K562 (cell line): ENCODE measurements around the gene CERS4. TPM values are rescaled to one million over a fixed set of nuclear protein-coding genes. Genes with fewer than 3 reads are reported as not detected.

Experiments used
- CBX5 ChIP-seq: IDR thresholded peaks from 2 replicates; pipeline ENCODE4 v1.6.1; 2014; ENCODE audit warnings: low read depth, borderline replicate concordance
- CEBPZ ChIP-seq: fragments of 150-350 bp; IDR thresholded peaks from 2 replicates; pipeline ENCODE4 v1.6.1; 2014; ENCODE audit warnings: low read depth, mild to moderate bottlenecking, low read length, borderline replicate concordance
- HDAC1 ChIP-seq, 2 experiments: fragments of 450-650 bp; IDR thresholded peaks; 2 replicates each; pipeline ENCODE4 v1.6.1; 2016 to 2017; ENCODE audit warnings: inconsistent platforms in 1 of 2, mild to moderate bottlenecking in 1 of 2, moderate library complexity in 1 of 2
- HNRNPUL1 ChIP-seq: fragments of 200-400 bp; formaldehyde crosslinking; IDR thresholded peaks from 2 replicates; pipeline ENCODE4 v1.6.1; 2017; ENCODE audit warnings: low read length
- MLLT1 ChIP-seq, 2 experiments: fragments of 450-650 bp; IDR thresholded peaks; 2 replicates each; pipeline ENCODE4 v1.6.1; 2016
- NFE2L1 ChIP-seq: fragments of 450-650 bp; IDR thresholded peaks from 2 replicates; pipeline ENCODE4 v1.6.1; 2016; ENCODE audit warnings: missing genetic modification characterization, low read depth, mild to moderate bottlenecking, missing compliant biosample characterization, moderate library complexity, borderline replicate concordance
- NR2F6 ChIP-seq: fragments of 450-650 bp; formaldehyde crosslinking; IDR thresholded peaks from 2 replicates; pipeline ENCODE4 v1.4.0; 2020; ENCODE audit warnings: mild to moderate bottlenecking
- POLR2H ChIP-seq: IDR thresholded peaks from 2 replicates; pipeline ENCODE4 v1.6.1; 2016; ENCODE audit warnings: missing genetic modification characterization, low read depth, mild to moderate bottlenecking, control low read depth, missing compliant biosample characterization, moderate library complexity
- PURB ChIP-seq: sonication (generic); formaldehyde crosslinking; IDR thresholded peaks from 2 replicates; pipeline ENCODE4 v1.9.0; 2021; ENCODE audit warnings: low read depth, mild to moderate bottlenecking, missing genetic modification reagents
- SRSF7 ChIP-seq: fragments of 200-400 bp; formaldehyde crosslinking; optimal IDR thresholded peaks from 2 replicates; pipeline ENCODE3; 2017; ENCODE audit warnings: mild to moderate bottlenecking, low read depth, low read length
- SUPT5H ChIP-seq: fragments of 450-650 bp; IDR thresholded peaks from 2 replicates; pipeline ENCODE4 v1.6.1; 2016
- TGIF2 ChIP-seq: sonication (generic); formaldehyde crosslinking; IDR thresholded peaks from 2 replicates; pipeline ENCODE4 v1.8.1; 2022; ENCODE audit warnings: mild to moderate bottlenecking, missing genetic modification reagents, moderate library complexity
- ZBED1 ChIP-seq: IDR thresholded peaks from 2 replicates; pipeline ENCODE4 v1.6.1; 2014
- ZNF766 ChIP-seq: fragments of 200-800 bp; sonication (Bioruptor generic); conservative IDR thresholded peaks from 2 replicates; pipeline ENCODE4 v1.6.1; 2016; ENCODE audit warnings: missing genetic modification characterization, missing compliant biosample characterization
- ZNF780A ChIP-seq: fragments of 250-450 bp; sonication (Bioruptor Pico); IDR thresholded peaks from 2 replicates; pipeline ENCODE4 v1.5.0; 2021; ENCODE audit warnings: mild to moderate bottlenecking
- polyA plus RNA-seq, 8 experiments: library from polyadenylated mRNA; depleted of rRNA in 4 of 8; stranded (reverse) in 5 of 8; unstranded in 3 of 8; fragments of >200 nt; fragmentation: Nextera tagmentation in 2 of 8; fragmentation: Illumina TruSeq in 1 of 8; extraction: Ambion mirVana in 2 of 8; extraction: Trizol in 1 of 8; gene quantifications; 2 replicates each; pipeline versions ENCODE4 v1.2.1 to v1.2.3, GENCODE V29; 2011 to 2014; ENCODE audit warnings: inconsistent platforms in 1 of 8, missing spikeins in 1 of 8
- total RNA-seq, 7 experiments: library from RNA; depleted of rRNA in 6 of 7; stranded (reverse); fragments of >200 nt in 6 of 7; fragmentation: Illumina TruSeq in 2 of 7; extraction: Trizol in 2 of 7; gene quantifications; 2 replicates each; pipeline versions ENCODE4 v1.2.1 to v1.2.3, GENCODE V29; 2011 to 2021; ENCODE audit warnings: low replicate concordance in 1 of 7
- TF ChIP-seq, protein P1 (sequence below): IDR thresholded peaks from 2 replicates; pipeline ENCODE4 v1.6.1; 2012; ENCODE audit warnings: low read depth, low read length, improper control_type of control experiment, borderline replicate concordance
- TF ChIP-seq, protein P2 (sequence below), 2 experiments: fragments of 450-650 bp in 1 of 2; sonication (generic) in 1 of 2; formaldehyde crosslinking in 1 of 2; IDR thresholded peaks in 1 of 2; conservative IDR thresholded peaks in 1 of 2; 2 replicates each; pipeline versions ENCODE4 v1.6.1 to v1.8.1; 2016 to 2023; ENCODE audit warnings: mild to moderate bottlenecking in 2 of 2, moderate library complexity in 2 of 2, inconsistent platforms in 1 of 2, missing genetic modification reagents in 1 of 2

The CERS4 gene
- total and polyA plus RNA-seq, 9 of the 15 experiments (the other 6 are each of a cell fraction or from before 2014, with no cell fraction given), result 0.14 to 4.4 (median 2.9) TPM; not detected in 1

GRCh38 chr19:8248348-8249328 lies 39.5 kb downstream of the CERS4 start (continued):
- TF ChIP-seq CEBPZ, result no peak
- no peak for TF ChIP-seq ZNF766 (CRISPR knock-in tag)
- no peak for TF ChIP-seq PURB
- peak in 1 of 2 experiments; percentile 53; a peak in 1 of 4 replicates for TF ChIP-seq HDAC1 (IDR thresholded peaks at IDR 0.05)
- no peak for TF ChIP-seq HNRNPUL1
- no peak for TF ChIP-seq ZNF780A (CRISPR knock-in tag)
- no peak for TF ChIP-seq NR2F6 (CRISPR knock-in tag)
- no peak for TF ChIP-seq TGIF2 (CRISPR knock-in tag)
- no peak for TF ChIP-seq NFE2L1
- TF ChIP-seq, protein P1, sequence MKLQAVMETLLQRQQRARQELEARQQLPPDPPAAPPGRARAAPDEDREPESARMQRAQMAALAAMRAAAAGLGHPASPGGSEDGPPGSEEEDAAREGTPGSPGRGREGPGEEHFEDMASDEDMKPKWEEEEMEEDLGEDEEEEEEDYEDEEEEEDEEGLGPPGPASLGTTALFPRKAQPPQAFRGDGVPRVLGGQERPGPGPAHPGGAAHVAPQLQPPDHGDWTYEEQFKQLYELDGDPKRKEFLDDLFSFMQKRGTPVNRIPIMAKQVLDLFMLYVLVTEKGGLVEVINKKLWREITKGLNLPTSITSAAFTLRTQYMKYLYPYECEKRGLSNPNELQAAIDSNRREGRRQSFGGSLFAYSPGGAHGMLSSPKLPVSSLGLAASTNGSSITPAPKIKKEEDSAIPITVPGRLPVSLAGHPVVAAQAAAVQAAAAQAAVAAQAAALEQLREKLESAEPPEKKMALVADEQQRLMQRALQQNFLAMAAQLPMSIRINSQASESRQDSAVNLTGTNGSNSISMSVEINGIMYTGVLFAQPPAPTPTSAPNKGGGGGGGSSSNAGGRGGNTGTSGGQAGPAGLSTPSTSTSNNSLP, result no peak
- TF ChIP-seq ZBED1, result no peak
- TF ChIP-seq MLLT1 (IDR thresholded peaks at IDR 0.05), result no peak
- no peak for TF ChIP-seq SRSF7
- TF ChIP-seq, protein P2, sequence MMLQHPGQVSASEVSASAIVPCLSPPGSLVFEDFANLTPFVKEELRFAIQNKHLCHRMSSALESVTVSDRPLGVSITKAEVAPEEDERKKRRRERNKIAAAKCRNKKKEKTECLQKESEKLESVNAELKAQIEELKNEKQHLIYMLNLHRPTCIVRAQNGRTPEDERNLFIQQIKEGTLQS (IDR thresholded peaks at IDR 0.05), result no peak
- TF ChIP-seq, protein P2 (CRISPR knock-in tag; conservative IDR thresholded peaks at IDR 0.05), result no peak
- no peak for TF ChIP-seq CBX5
- TF ChIP-seq POLR2H (tag), result no peak
- TF ChIP-seq SUPT5H, result no peak
